K562 (cell line): ENCODE data around the gene SERPINA12. TPM values are rescaled to one million over a fixed set of nuclear protein-coding genes. Genes with fewer than 3 reads are reported as not detected.

Experiments
- ATAC-seq: fragments of 200-7000 bp; cut with Tn5 transposase; 3 replicates; pipeline ENCODE4 v1.9.1; 2020; ENCODE audit warnings: moderate library complexity
- BruUV-seq: library from RNA; stranded (reverse); fragments of 400-500 nt; replicated peaks from 2 replicates; lab custom pipeline; 2021; lab: Mats Ljungman, UMichigan
- CTCF ChIA-PET: fragments of 300-600 bp; formaldehyde crosslinking; extraction: SDS; loops from one replicate; lab custom pipeline; 2021; ENCODE audit warnings: low intra/inter-chr PET ratio; lab: Yijun Ruan, JAX
- POLR2A ChIA-PET: fragments of 300-600, 350-650 bp; sonication (Branson Sonifier 250); formaldehyde crosslinking; extraction: SDS; loops from one replicate; lab custom pipeline; 2021; ENCODE audit warnings: antibody characterized with exemption, inconsistent platforms; lab: Yijun Ruan, JAX
- DNase-seq, 4 experiments: peaks; one replicate each; pipeline versions ENCODE4 v3.0.0 to v3.0.0-alpha.2; 2011 to 2018; ENCODE audit warnings: low spot score in 3 of 4, mixed read lengths in 3 of 4; ENCODE audit errors: extremely low read depth in 1 of 4
- FAIRE-seq: peaks from 2 replicates; lab custom pipeline; 2011; peaks lifted over from hg19 to GRCh38; lab: Jason Lieb, UNC
- H2AFZ ChIP-seq: 2 replicates; pipeline ENCODE4 v1.6.0; 2011; ENCODE audit warnings: low read depth, low read length, control low read depth, inconsistent platforms
- H3K27ac ChIP-seq: fragments of 200-600 bp; 3 replicates; pipeline ENCODE4 v1.8.0; 2011; ENCODE audit warnings: low read depth, mild to moderate bottlenecking, control low read depth, inconsistent platforms, low read length, moderate library complexity, mixed read lengths; ENCODE audit errors: extremely low read depth
- H3K27me3 ChIP-seq, 2 experiments: fragments of 300-600 bp in 1 of 2; 2 replicates in 1 of 2; 3 replicates in 1 of 2; pipeline versions ENCODE4 v1.6.0 to v1.8.0; 2011; ENCODE audit warnings: inconsistent platforms in 2 of 2, low read length in 2 of 2, mild to moderate bottlenecking in 1 of 2, mixed read lengths in 1 of 2, moderate library complexity in 1 of 2; ENCODE audit not compliant: control insufficient read depth in 2 of 2, insufficient read depth in 2 of 2
- H3K36me3 ChIP-seq: fragments of 300-600 bp; 3 replicates; pipeline ENCODE4 v1.8.0; 2011; ENCODE audit warnings: mild to moderate bottlenecking, low read length, inconsistent platforms; ENCODE audit not compliant: control insufficient read depth, insufficient read depth
- H3K4me1 ChIP-seq, 2 experiments: fragments of 200-600 bp in 1 of 2; replicated peaks in 1 of 2; 2 replicates in 1 of 2; 3 replicates in 1 of 2; pipeline versions ENCODE4 v1.5.1 to v1.8.0; 2011; ENCODE audit warnings: inconsistent platforms in 2 of 2, low read length in 2 of 2, mild to moderate bottlenecking in 1 of 2, mixed read lengths in 1 of 2, moderate library complexity in 1 of 2; ENCODE audit not compliant: control insufficient read depth in 2 of 2, insufficient read depth in 2 of 2
- H3K4me2 ChIP-seq: 2 replicates; pipeline ENCODE4 v1.6.1; 2011; ENCODE audit warnings: low read length, control low read depth, inconsistent platforms, mixed read lengths; ENCODE audit not compliant: insufficient read depth
- H3K4me3 ChIP-seq: fragments of 200-600 bp; sonication (generic), shearing (Covaris generic); 2 replicates; pipeline ENCODE4 v1.5.1; 2016; ENCODE audit warnings: control low read depth, inconsistent platforms
- H3K79me2 ChIP-seq: fragments of 200-600 bp; 3 replicates; pipeline ENCODE4 v1.8.0; 2011; ENCODE audit warnings: low read length, inconsistent platforms; ENCODE audit not compliant: control insufficient read depth, insufficient read depth
- H3K9ac ChIP-seq, 2 experiments: 2 replicates each; pipeline versions ENCODE4 v1.6.0 to v1.6.1; 2011; ENCODE audit warnings: low read depth in 2 of 2, low read length in 2 of 2, control low read depth in 1 of 2, inconsistent platforms in 1 of 2, mild to moderate bottlenecking in 1 of 2, mixed read lengths in 1 of 2; ENCODE audit not compliant: insufficient read depth in 1 of 2
- H3K9me1 ChIP-seq: one replicate; pipeline ENCODE4 v1.6.0; 2011; ENCODE audit warnings: inconsistent platforms, mild to moderate bottlenecking, low read length, moderate library complexity; ENCODE audit not compliant: control insufficient read depth, insufficient read depth
- H3K9me3 ChIP-seq: replicated peaks from 2 replicates; pipeline ENCODE4 v1.5.1; 2011; ENCODE audit warnings: low read depth, low read length, inconsistent platforms; ENCODE audit not compliant: control insufficient read depth, insufficient read depth
- H4K20me1 ChIP-seq: replicated peaks from 2 replicates; pipeline ENCODE4 v1.6.1; 2011; ENCODE audit warnings: low read length, inconsistent platforms, mixed read lengths; ENCODE audit not compliant: control insufficient read depth, insufficient read depth
- ELK1 ChIP-seq: sonication (generic); formaldehyde crosslinking; IDR thresholded peaks from 2 replicates; pipeline ENCODE4 v1.8.1; 2022; ENCODE audit warnings: missing genetic modification reagents
- SIN3A ChIP-seq, 2 experiments: fragments of 150-350 bp in 1 of 2; IDR thresholded peaks; 2 replicates each; pipeline ENCODE4 v1.6.1; 2011 to 2016; ENCODE audit warnings: borderline replicate concordance in 2 of 2, low read depth in 2 of 2, low read length in 2 of 2, mild to moderate bottlenecking in 2 of 2, moderate library complexity in 2 of 2; ENCODE audit not compliant: control insufficient read depth in 1 of 2
- SMARCB1 ChIP-seq: IDR thresholded peaks from 2 replicates; pipeline ENCODE4 v1.6.1; 2011; ENCODE audit warnings: improper control_type of control experiment, low read depth; ENCODE audit not compliant: insufficient read length
- TRIM24 ChIP-seq, 2 experiments: fragments of 450-650 bp; IDR thresholded peaks; 2 replicates each; pipeline ENCODE4 v1.6.1; 2016
- ZC3H4 ChIP-seq: sonication (generic); formaldehyde crosslinking; IDR thresholded peaks from 2 replicates; pipeline ENCODE4 v1.9.0; 2021; ENCODE audit warnings: missing genetic modification reagents, borderline replicate concordance
- ZFPM2 ChIP-seq: fragments of 250-450 bp; sonication (Bioruptor Pico); IDR thresholded peaks from 2 replicates; pipeline ENCODE4 v1.5.1; 2022; ENCODE audit warnings: mild to moderate bottlenecking
- ZNF143 ChIP-seq: sonication (generic); formaldehyde crosslinking; IDR thresholded peaks from 2 replicates; pipeline ENCODE4 v1.9.0; 2022; ENCODE audit warnings: mild to moderate bottlenecking, missing genetic modification reagents
- ZNF146 ChIP-seq: IDR thresholded peaks from one replicate; pipeline ENCODE4 v1.6.1; 2018; ENCODE audit warnings: missing compliant biosample characterization; ENCODE audit not compliant: unreplicated experiment
- ZNF512 ChIP-seq: IDR thresholded peaks from 2 replicates; pipeline ENCODE4 v1.6.1; 2016; ENCODE audit warnings: missing genetic modification characterization, missing compliant biosample characterization
- WGBS: fragments of 100-300 bp; shearing (Covaris generic); methylation state at CpG from one replicate; pipeline ENCODE4 v1.1.6; 2016; ENCODE audit warnings: low coverage, mixed read lengths; ENCODE audit not compliant: insufficient coverage; ENCODE audit errors: missing lambda C conversion rate; 5-methylcytosine and 5-hydroxymethylcytosine counted together
- in situ Hi-C: fragments of 300-500 bp; cut with MboI; formaldehyde crosslinking; loops from 4 replicates; pipeline ENCODE4 v1.15.0; 2018; ENCODE audit warnings: inconsistent platforms, mixed read lengths
- intact Hi-C: fragments of 100-400 bp; cut with micrococcal nuclease; formaldehyde crosslinking; loops from 2 replicates; pipeline ENCODE4 v1.14.2; 2022
- polyA plus RNA-seq, 8 experiments: library from polyadenylated mRNA; depleted of rRNA in 4 of 8; stranded (reverse) in 5 of 8; unstranded in 3 of 8; fragments of >200 nt; fragmentation: Nextera tagmentation in 2 of 8; fragmentation: Illumina TruSeq in 1 of 8; extraction: Ambion mirVana in 2 of 8; extraction: Trizol in 1 of 8; gene quantifications; 2 replicates each; pipeline versions ENCODE4 v1.2.1 to v1.2.3, GENCODE V29; 2011 to 2014; ENCODE audit warnings: inconsistent platforms in 1 of 8, missing spikeins in 1 of 8
- total RNA-seq, 7 experiments: library from RNA; depleted of rRNA in 6 of 7; stranded (reverse); fragments of >200 nt in 6 of 7; fragmentation: Illumina TruSeq in 2 of 7; extraction: Trizol in 2 of 7; gene quantifications; 2 replicates each; pipeline versions ENCODE4 v1.2.1 to v1.2.3, GENCODE V29; 2011 to 2021; ENCODE audit warnings: low replicate concordance in 1 of 7

SERPINA12 gene
- total and polyA plus RNA-seq, 9 of the 15 experiments (the other 6 are each of a cell fraction or from before 2014, with no cell fraction given) = not detected

- Histone ChIP-seq H3K27me3 (no peaks in the 10 kb centered on the region), H3K9me3 (no peaks in the 10 kb centered on the region), H3K4me2 (no peak overlapping the region), H2AFZ (no peak overlapping the region), H3K4me1 (no peaks in the 10 kb centered on the region), H3K9me1 (no peaks in the 10 kb centered on the region), H3K36me3 (no peaks in the 10 kb centered on the region), H4K20me1 (no peaks in the 10 kb centered on the region), H3K27ac (no peak overlapping the region), H3K9ac (no peak overlapping the region), H3K79me2 (no peaks in the 10 kb centered on the region), H3K4me3 (no peak overlapping the region)
- ChIA-PET POLR2A (interaction anchor here (0.6 kb wide), 1 partner anchor 118 kb away, joined by 3 read pairs; no protein-coding TSS in a partner anchor), CTCF (no interaction called here)
- no TSS peak for BruUV-seq
- ATAC-seq (no peak), DNase-seq (no peak), FAIRE-seq (no peak)
- 0% methylated on average over 3 of the region's 3 CpGs for WGBS
- TF ChIP-seq ZNF146 (no peak), SMARCB1 (no peak), ZNF512 (tag) (no peak), ZFPM2 (CRISPR knock-in tag) (no peak), TRIM24 (IDR thresholded peaks at IDR 0.05) (no peak), ZNF143 (CRISPR knock-in tag) (no peak), ZC3H4 (CRISPR knock-in tag) (no peak), SIN3A (IDR thresholded peaks at IDR 0.05; ENCODE audit: borderline replicate concordance in 2 of 2, control insufficient read depth in 1 of 2, low read depth in 2 of 2, low read length in 2 of 2) (no peak), ELK1 (CRISPR knock-in tag) (no peak)
- in situ Hi-C loops (no loop called here), intact Hi-C loops (no loop called here)
These were observed 62.1 kb downstream of the SERPINA12 start for GRCh38 chr14:94447206-94447605.
